SK-N-SH (cell line): ENCODE measurements around the gene MAN2B2. TPM values are rescaled to one million over a fixed set of nuclear protein-coding genes. Genes with fewer than 3 reads are reported as not detected.

Experiments
- CTCF ChIA-PET: fragments of 300-600, 350-600 bp; formaldehyde crosslinking; extraction: SDS; loops from one replicate; lab custom pipeline; 2021; lab: Yijun Ruan, JAX
- POLR2A ChIA-PET: fragments of 350-600 bp; sonication (Branson Sonifier 250); formaldehyde crosslinking; extraction: SDS; loops from one replicate; lab custom pipeline; 2020; ENCODE audit warnings: antibody characterized with exemption, inconsistent platforms; lab: Yijun Ruan, JAX
- DNase-seq: peaks from one replicate; pipeline ENCODE4 v3.0.0; 2012
- H2AFZ ChIP-seq: fragments of 200-600 bp; sonication (generic); 2 replicates; pipeline ENCODE4 v1.8.1; 2016; ENCODE audit warnings: antibody characterized with exemption, mild to moderate bottlenecking, low read depth
- H3F3A ChIP-seq: fragments of 200-600 bp; sonication (generic); replicated peaks from 2 replicates; pipeline ENCODE3; 2016; ENCODE audit warnings: antibody characterized with exemption, mild to moderate bottlenecking; ENCODE audit not compliant: insufficient read depth
- H3K27ac ChIP-seq, 2 experiments: fragments of 200-500 bp in 1 of 2; fragments of 200-600 bp in 1 of 2; sonication (Bioruptor generic) in 1 of 2; sonication (generic), shearing (Covaris generic) in 1 of 2; 2 replicates each; pipeline versions ENCODE4 v1.5.1 to v1.6.1; 2014 to 2016; ENCODE audit warnings: low read depth in 2 of 2, inconsistent platforms in 1 of 2, low read length in 1 of 2, mild to moderate bottlenecking in 1 of 2, mixed read lengths in 1 of 2
- H3K27me3 ChIP-seq: fragments of 200-600 bp; sonication (generic), shearing (Covaris generic); 2 replicates; pipeline ENCODE4 v1.6.1; 2016; ENCODE audit warnings: mixed run types; ENCODE audit not compliant: insufficient read depth
- H3K36me3 ChIP-seq, 2 experiments: fragments of 200-500 bp in 1 of 2; fragments of 200-600 bp in 1 of 2; sonication (Bioruptor generic) in 1 of 2; sonication (generic) in 1 of 2; replicated peaks in 1 of 2; 2 replicates each; pipeline versions ENCODE3 to v1.5.1; 2014 to 2016; ENCODE audit warnings: low read length in 1 of 2, mild to moderate bottlenecking in 1 of 2; ENCODE audit not compliant: insufficient read depth in 2 of 2, control insufficient read depth in 1 of 2
- H3K4me1 ChIP-seq, 2 experiments: fragments of 200-500 bp in 1 of 2; fragments of 200-600 bp in 1 of 2; sonication (Bioruptor generic) in 1 of 2; sonication (generic), shearing (Covaris generic) in 1 of 2; 2 replicates each; pipeline versions ENCODE4 v1.5.1 to v1.6.1; 2014 to 2016; ENCODE audit warnings: low read depth in 1 of 2, low read length in 1 of 2, mixed run types in 1 of 2; ENCODE audit not compliant: insufficient read depth in 2 of 2, control insufficient read depth in 1 of 2
- H3K4me2 ChIP-seq: fragments of 200-600 bp; sonication (generic), shearing (Covaris generic); 2 replicates; pipeline ENCODE4 v1.6.1; 2017; ENCODE audit warnings: mixed run types
- H3K4me3 ChIP-seq, 2 experiments: fragments of 200-500 bp in 1 of 2; fragments of 200-600 bp in 1 of 2; sonication (Bioruptor generic) in 1 of 2; sonication (generic), shearing (Covaris generic) in 1 of 2; 2 replicates each; pipeline versions ENCODE4 v1.5.1 to v1.8.1; 2014 to 2016; ENCODE audit warnings: low read depth in 2 of 2, inconsistent platforms in 1 of 2, low read length in 1 of 2, mild to moderate bottlenecking in 1 of 2, mixed read lengths in 1 of 2, moderate library complexity in 1 of 2
- H3K79me2 ChIP-seq: fragments of 200-600 bp; sonication (generic); 2 replicates; pipeline ENCODE4 v1.8.1; 2017; ENCODE audit warnings: mild to moderate bottlenecking; ENCODE audit not compliant: insufficient read depth
- H3K9ac ChIP-seq: fragments of 200-600 bp; sonication (generic); 2 replicates; pipeline ENCODE4 v1.6.1; 2017; ENCODE audit warnings: mixed run types
- H3K9me2 ChIP-seq: fragments of 200-600 bp; sonication (generic); 2 replicates; pipeline ENCODE4 v1.6.1; 2017; ENCODE audit warnings: mixed run types
- H3K9me3 ChIP-seq: fragments of 200-600 bp; sonication (generic); 2 replicates; pipeline ENCODE4 v1.6.1; 2017; ENCODE audit warnings: mixed run types, mild to moderate bottlenecking, moderate library complexity
- H4K20me1 ChIP-seq: fragments of 200-600 bp; sonication (generic); 2 replicates; pipeline ENCODE4 v1.6.1; 2017; ENCODE audit warnings: mild to moderate bottlenecking, mixed run types; ENCODE audit not compliant: insufficient read depth
- CTCF ChIP-seq: fragments of 200-600 bp; sonication (generic); IDR thresholded peaks from 2 replicates; pipeline ENCODE4 v1.6.1; 2017; ENCODE audit warnings: antibody characterized with exemption, mild to moderate bottlenecking, moderate library complexity
- EZH2phosphoT487 ChIP-seq: fragments of 200-600 bp; sonication (generic); IDR thresholded peaks from 2 replicates; pipeline ENCODE4 v1.6.1; 2017; ENCODE audit warnings: low read depth, mixed run types, mild to moderate bottlenecking, antibody characterized with exemption, moderate library complexity, borderline replicate concordance
- GATA2 ChIP-seq: sonication (generic); formaldehyde crosslinking; IDR thresholded peaks from 2 replicates; pipeline ENCODE4 v1.5.0; 2020; ENCODE audit warnings: mild to moderate bottlenecking, missing genetic modification reagents
- IRF3 ChIP-seq: fragments of 150-350 bp; IDR thresholded peaks from 2 replicates; pipeline ENCODE4 v1.6.1; 2016; ENCODE audit warnings: mild to moderate bottlenecking, low read depth, low read length
- MAX ChIP-seq: IDR thresholded peaks from 2 replicates; pipeline ENCODE4 v1.4.0; 2012; ENCODE audit warnings: low read depth
- MEF2A ChIP-seq: IDR thresholded peaks from 2 replicates; pipeline ENCODE4 v1.4.0; 2012; ENCODE audit warnings: low read depth, borderline replicate concordance
- MXI1 ChIP-seq: IDR thresholded peaks from 2 replicates; pipeline ENCODE4 v1.6.1; 2012; ENCODE audit warnings: mild to moderate bottlenecking, low read depth, low read length, improper control_type of control experiment
- PBX3 ChIP-seq: IDR thresholded peaks from 2 replicates; pipeline ENCODE4; 2012
- POLR2AphosphoS5 ChIP-seq: IDR thresholded peaks from 2 replicates; pipeline ENCODE4 v1.6.1; 2012; ENCODE audit warnings: low read depth, low read length
- RAD21 ChIP-seq: IDR thresholded peaks from 2 replicates; pipeline ENCODE4 v1.6.1; 2012; ENCODE audit warnings: mild to moderate bottlenecking, low read length
- RCOR1 ChIP-seq: fragments of 150-350 bp; IDR thresholded peaks from 2 replicates; pipeline ENCODE4 v1.6.1; 2017; ENCODE audit warnings: antibody characterized with exemption, low read length
- SMC3 ChIP-seq: IDR thresholded peaks from 2 replicates; pipeline ENCODE4 v1.6.1; 2012; ENCODE audit warnings: low read depth, low read length, improper control_type of control experiment
- TAF1 ChIP-seq: IDR thresholded peaks from 2 replicates; pipeline ENCODE4 v1.6.1; 2012; ENCODE audit warnings: low read depth, mild to moderate bottlenecking, low read length, moderate library complexity, borderline replicate concordance
- TCF12 ChIP-seq: IDR thresholded peaks from 2 replicates; pipeline ENCODE4 v1.4.0; 2012
- USF1 ChIP-seq: IDR thresholded peaks from 2 replicates; pipeline ENCODE4 v1.4.0; 2012; ENCODE audit warnings: low read depth, borderline replicate concordance
- USF2 ChIP-seq: fragments of 150-350 bp; IDR thresholded peaks from 2 replicates; pipeline ENCODE4 v1.6.1; 2017; ENCODE audit warnings: antibody characterized with exemption, low read length, low read depth, borderline replicate concordance
- YY1 ChIP-seq: IDR thresholded peaks from 2 replicates; pipeline ENCODE4 v1.4.0; 2012; ENCODE audit warnings: low read depth, mild to moderate bottlenecking
- ZBTB33 ChIP-seq: IDR thresholded peaks from 2 replicates; pipeline ENCODE4 v1.4.0; 2012; ENCODE audit warnings: low read depth, borderline replicate concordance
- WGBS: methylation state at CpG from one replicate; pipeline ENCODE4 v1.1.6; 2017; ENCODE audit warnings: low lambda C conversion rate; 5-methylcytosine and 5-hydroxymethylcytosine counted together
- polyA plus RNA-seq, 3 experiments: library from polyadenylated mRNA; depleted of rRNA; stranded (reverse); fragments of >200 nt; gene quantifications; 2 replicates each; pipeline ENCODE4 v1.2.3, GENCODE V29; 2012

Gene MAN2B2
- polyA plus RNA-seq, 1 of the 3 experiments (the other 2 are of a cell fraction) = 24.9 TPM

GRCh38 chr4:6668391-6668790, 93.4 kb downstream of the MAN2B2 start:
- no peak for TF ChIP-seq CTCF
- TF ChIP-seq SMC3 = no peak
- no peak for TF ChIP-seq IRF3
- TF ChIP-seq PBX3 = no peak
- TF ChIP-seq GATA2 (CRISPR knock-in tag) = no peak
- no peak for TF ChIP-seq RAD21
- no peak for TF ChIP-seq MXI1
- TF ChIP-seq RCOR1 = no peak
- no peak for TF ChIP-seq MAX
- TF ChIP-seq YY1 = no peak
- no peak for TF ChIP-seq USF1
- no peak for TF ChIP-seq POLR2AphosphoS5
- TF ChIP-seq USF2 = no peak
- TF ChIP-seq MEF2A = no peak
- no peak for TF ChIP-seq ZBTB33
- no peak for TF ChIP-seq EZH2phosphoT487
- no peak for TF ChIP-seq TAF1
- no peak for TF ChIP-seq TCF12
- POLR2A ChIA-PET = no interaction called here
- H3K79me2 ChIP-seq = no peaks in the 10 kb centered on the region; the same call in 1 of the 2 replicates
- CTCF ChIA-PET = no interaction called here
- peaks cover 0 to 3% of the 10 kb centered on the region in 2 experiments for H3K36me3 ChIP-seq
- no peak overlapping the region for H3K27ac ChIP-seq
- no peaks in the 10 kb centered on the region for H3K9me2 ChIP-seq
- 90% methylated on average over 11 of the region's 11 CpGs for WGBS
- no peak overlapping the region for H3K9ac ChIP-seq
- H3K4me3 ChIP-seq = no peak overlapping the region
- no peaks in the 10 kb centered on the region for H3K9me3 ChIP-seq
- H4K20me1 ChIP-seq = no peaks in the 10 kb centered on the region
- H3F3A ChIP-seq = peaks cover 10% of the 10 kb centered on the region
- DNase-seq = no peak
- H3K27me3 ChIP-seq = no peaks in the 10 kb centered on the region
- H3K4me1 ChIP-seq = peaks cover 0 to 3% of the 10 kb centered on the region in 2 experiments; a peak in 1 of 4 replicates
- no peak overlapping the region for H3K4me2 ChIP-seq
- no peak overlapping the region for H2AFZ ChIP-seq
